WTC11 (cell line): Measurements from ENCODE around the gene KCNQ2. TPM values are rescaled to one million over a fixed set of nuclear protein-coding genes. Genes with fewer than 3 reads are reported as not detected.

Experiments used
- ATAC-seq: fragments of 200-7000 bp; cut with Tn5 transposase; 2 replicates; pipeline ENCODE4 v1.10.0; 2021; ENCODE audit warnings: mild to moderate bottlenecking, moderate library complexity
- CTCF ChIA-PET: fragments of 300-600 bp; sonication (Branson Sonifier 250); formaldehyde crosslinking; loops from one replicate; lab custom pipeline; 2021; ENCODE audit warnings: antibody characterized with exemption; lab: Charles Lee
- POLR2A ChIA-PET: fragments of 350-600 bp; sonication (Branson Sonifier 250); formaldehyde crosslinking; loops from one replicate; lab custom pipeline; 2021; ENCODE audit warnings: antibody characterized with exemption; lab: Charles Lee
- DNase-seq: peaks from one replicate; pipeline ENCODE4 v3.0.0; 2021; ENCODE audit warnings: low spot score
- H3K27ac Mint-ChIP-seq: 2 replicates; pipeline ENCODE4 v1.8.0; 2021; ENCODE audit warnings: mixed read lengths
- H3K27me3 Mint-ChIP-seq: 2 replicates; pipeline ENCODE4 v1.8.0; 2021; ENCODE audit warnings: low read depth, mild to moderate bottlenecking, moderate library complexity, mixed read lengths
- H3K36me3 Mint-ChIP-seq: 2 replicates; pipeline ENCODE4 v1.8.0; 2021; ENCODE audit warnings: mixed read lengths
- H3K4me1 Mint-ChIP-seq: 2 replicates; pipeline ENCODE4 v1.8.0; 2022; ENCODE audit warnings: mixed read lengths
- H3K4me3 Mint-ChIP-seq: 2 replicates; pipeline ENCODE4 v1.8.0; 2021; ENCODE audit warnings: mild to moderate bottlenecking, moderate library complexity, mixed read lengths
- H3K9me3 Mint-ChIP-seq: 2 replicates; pipeline ENCODE4 v1.8.0; 2021; ENCODE audit warnings: mixed read lengths
- CREB1 ChIP-seq: sonication (generic); formaldehyde crosslinking; IDR thresholded peaks from 2 replicates; pipeline ENCODE4 v1.8.0; 2023; ENCODE audit warnings: mild to moderate bottlenecking, missing genetic modification reagents
- EMX1 ChIP-seq: fragments of 250-450 bp; sonication (Bioruptor Pico); IDR thresholded peaks from 2 replicates; pipeline ENCODE4 v1.8.0; 2021; ENCODE audit warnings: mild to moderate bottlenecking
- ESRRA ChIP-seq: sonication (generic); formaldehyde crosslinking; IDR thresholded peaks from 2 replicates; pipeline ENCODE4 v1.8.1; 2022; ENCODE audit warnings: mild to moderate bottlenecking, missing genetic modification reagents, borderline replicate concordance
- FOXJ3 ChIP-seq: sonication (generic); formaldehyde crosslinking; IDR thresholded peaks from 2 replicates; pipeline ENCODE4 v1.9.0; 2021; ENCODE audit warnings: missing genetic modification reagents, mild to moderate bottlenecking, borderline replicate concordance
- FOXK1 ChIP-seq: sonication (generic); formaldehyde crosslinking; IDR thresholded peaks from 2 replicates; pipeline ENCODE4 v1.8.0; 2022; ENCODE audit warnings: mild to moderate bottlenecking, moderate library complexity, missing genetic modification reagents
- FOXP1 ChIP-seq: sonication (generic); formaldehyde crosslinking; IDR thresholded peaks from 2 replicates; pipeline ENCODE4 v1.8.0; 2022; ENCODE audit warnings: missing genetic modification reagents, mild to moderate bottlenecking, moderate library complexity, borderline replicate concordance
- NFATC4 ChIP-seq: fragments of 250-450 bp; sonication (Bioruptor Pico); IDR thresholded peaks from 2 replicates; pipeline ENCODE4 v1.9.0; 2021; ENCODE audit warnings: mild to moderate bottlenecking
- NR2C2 ChIP-seq: sonication (generic); formaldehyde crosslinking; IDR thresholded peaks from 2 replicates; pipeline ENCODE4 v1.8.0; 2022; ENCODE audit warnings: mild to moderate bottlenecking, missing genetic modification reagents
- NR3C1 ChIP-seq: sonication (generic); formaldehyde crosslinking; conservative IDR thresholded peaks from 2 replicates; pipeline ENCODE4 v1.8.1; 2023; ENCODE audit warnings: low read depth, mild to moderate bottlenecking, missing genetic modification reagents
- RELA ChIP-seq: sonication (generic); formaldehyde crosslinking; IDR thresholded peaks from 2 replicates; pipeline ENCODE4 v1.8.1; 2022; ENCODE audit warnings: missing genetic modification reagents, mild to moderate bottlenecking, borderline replicate concordance
- TEAD1 ChIP-seq: sonication (generic); formaldehyde crosslinking; IDR thresholded peaks from 2 replicates; pipeline ENCODE4 v1.8.0; 2022; ENCODE audit warnings: mild to moderate bottlenecking, missing genetic modification reagents
- TP53 ChIP-seq: sonication (generic); formaldehyde crosslinking; IDR thresholded peaks from 2 replicates; pipeline ENCODE4 v1.8.1; 2023; ENCODE audit warnings: mild to moderate bottlenecking, missing genetic modification reagents
- ZNF138 ChIP-seq: sonication (generic); formaldehyde crosslinking; conservative IDR thresholded peaks from 2 replicates; pipeline ENCODE4 v1.8.1; 2022; ENCODE audit warnings: mild to moderate bottlenecking, moderate library complexity, missing genetic modification reagents
- ZNF317 ChIP-seq: sonication (generic); formaldehyde crosslinking; IDR thresholded peaks from 2 replicates; pipeline ENCODE4 v1.8.1; 2023; ENCODE audit warnings: low read depth, mild to moderate bottlenecking, moderate library complexity, missing genetic modification reagents, borderline replicate concordance
- total RNA-seq: library from RNA; stranded (reverse); gene quantifications from 3 replicates; pipeline ENCODE4 v1.2.3, GENCODE V29; 2021
- TF ChIP-seq, protein P1 (sequence below): sonication (generic); formaldehyde crosslinking; conservative IDR thresholded peaks from 2 replicates; pipeline ENCODE4 v1.8.1; 2023; ENCODE audit warnings: mild to moderate bottlenecking, low read depth, missing genetic modification reagents, moderate library complexity
- TF ChIP-seq, protein P2 (sequence below): sonication (generic); formaldehyde crosslinking; conservative IDR thresholded peaks from 2 replicates; pipeline ENCODE4 v1.8.1; 2022; ENCODE audit warnings: mild to moderate bottlenecking, missing genetic modification reagents
- TF ChIP-seq, protein P3 (sequence below): sonication (generic); formaldehyde crosslinking; IDR thresholded peaks from 2 replicates; pipeline ENCODE4 v1.8.1; 2023; ENCODE audit warnings: mild to moderate bottlenecking, missing genetic modification reagents
- TF ChIP-seq, protein P4 (sequence below): sonication (generic); formaldehyde crosslinking; IDR thresholded peaks from 2 replicates; pipeline ENCODE4 v1.8.1; 2022; ENCODE audit warnings: low read depth, mild to moderate bottlenecking, moderate library complexity, missing genetic modification reagents, borderline replicate concordance
- TF ChIP-seq, protein P5 (sequence below): fragments of 250-450 bp; sonication (Bioruptor Pico); IDR thresholded peaks from 2 replicates; pipeline ENCODE4 v1.8.0; 2021; ENCODE audit warnings: mild to moderate bottlenecking
- TF ChIP-seq, protein P6 (sequence below): fragments of 250-450 bp; sonication (Bioruptor Pico); IDR thresholded peaks from 2 replicates; pipeline ENCODE4 v1.9.0; 2021; ENCODE audit warnings: mild to moderate bottlenecking
- TF ChIP-seq, protein P7 (sequence below): sonication (generic); formaldehyde crosslinking; IDR thresholded peaks from 2 replicates; pipeline ENCODE4 v1.8.1; 2022; ENCODE audit warnings: mild to moderate bottlenecking, moderate library complexity, missing genetic modification reagents
- TF ChIP-seq, protein P8 (sequence below): sonication (generic); formaldehyde crosslinking; IDR thresholded peaks from 2 replicates; pipeline ENCODE4 v1.8.0; 2022; ENCODE audit warnings: mild to moderate bottlenecking, missing genetic modification reagents

Gene KCNQ2
- total RNA-seq, 1 experiment from 2014 or later: 99.8 TPM

DNA sequence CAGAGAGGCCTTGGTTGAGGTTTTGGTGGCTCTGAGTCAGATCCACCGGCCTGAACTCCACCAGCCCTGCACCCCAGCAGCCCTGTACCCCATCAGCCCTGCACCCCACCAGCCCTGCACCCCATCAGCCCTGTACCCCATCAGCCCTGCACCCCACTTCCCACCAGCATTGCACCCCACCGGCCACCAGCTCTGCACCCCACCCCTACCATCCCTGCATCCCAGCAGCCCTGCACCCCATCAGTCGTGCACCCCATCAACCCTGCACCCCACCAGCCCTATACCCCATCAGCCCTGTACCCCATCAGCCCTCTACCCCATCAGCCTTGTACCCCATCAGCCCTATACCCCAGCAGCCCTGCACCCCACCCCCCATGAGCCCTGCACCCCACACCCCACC lies 97.0 kb downstream of the KCNQ2 start (continued):
- TF ChIP-seq, protein P1, sequence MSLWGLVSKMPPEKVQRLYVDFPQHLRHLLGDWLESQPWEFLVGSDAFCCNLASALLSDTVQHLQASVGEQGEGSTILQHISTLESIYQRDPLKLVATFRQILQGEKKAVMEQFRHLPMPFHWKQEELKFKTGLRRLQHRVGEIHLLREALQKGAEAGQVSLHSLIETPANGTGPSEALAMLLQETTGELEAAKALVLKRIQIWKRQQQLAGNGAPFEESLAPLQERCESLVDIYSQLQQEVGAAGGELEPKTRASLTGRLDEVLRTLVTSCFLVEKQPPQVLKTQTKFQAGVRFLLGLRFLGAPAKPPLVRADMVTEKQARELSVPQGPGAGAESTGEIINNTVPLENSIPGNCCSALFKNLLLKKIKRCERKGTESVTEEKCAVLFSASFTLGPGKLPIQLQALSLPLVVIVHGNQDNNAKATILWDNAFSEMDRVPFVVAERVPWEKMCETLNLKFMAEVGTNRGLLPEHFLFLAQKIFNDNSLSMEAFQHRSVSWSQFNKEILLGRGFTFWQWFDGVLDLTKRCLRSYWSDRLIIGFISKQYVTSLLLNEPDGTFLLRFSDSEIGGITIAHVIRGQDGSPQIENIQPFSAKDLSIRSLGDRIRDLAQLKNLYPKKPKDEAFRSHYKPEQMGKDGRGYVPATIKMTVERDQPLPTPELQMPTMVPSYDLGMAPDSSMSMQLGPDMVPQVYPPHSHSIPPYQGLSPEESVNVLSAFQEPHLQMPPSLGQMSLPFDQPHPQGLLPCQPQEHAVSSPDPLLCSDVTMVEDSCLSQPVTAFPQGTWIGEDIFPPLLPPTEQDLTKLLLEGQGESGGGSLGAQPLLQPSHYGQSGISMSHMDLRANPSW (CRISPR knock-in tag): no peak
- no peak for TF ChIP-seq NFATC4 (CRISPR knock-in tag)
- no peak for TF ChIP-seq FOXK1 (CRISPR knock-in tag)
- TF ChIP-seq, protein P2, sequence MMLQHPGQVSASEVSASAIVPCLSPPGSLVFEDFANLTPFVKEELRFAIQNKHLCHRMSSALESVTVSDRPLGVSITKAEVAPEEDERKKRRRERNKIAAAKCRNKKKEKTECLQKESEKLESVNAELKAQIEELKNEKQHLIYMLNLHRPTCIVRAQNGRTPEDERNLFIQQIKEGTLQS (CRISPR knock-in tag): no peak
- TF ChIP-seq ZNF317 (CRISPR knock-in tag): no peak
- TF ChIP-seq FOXJ3 (CRISPR knock-in tag): no peak
- no peak for TF ChIP-seq ZNF138 (CRISPR knock-in tag)
- TF ChIP-seq, protein P3, sequence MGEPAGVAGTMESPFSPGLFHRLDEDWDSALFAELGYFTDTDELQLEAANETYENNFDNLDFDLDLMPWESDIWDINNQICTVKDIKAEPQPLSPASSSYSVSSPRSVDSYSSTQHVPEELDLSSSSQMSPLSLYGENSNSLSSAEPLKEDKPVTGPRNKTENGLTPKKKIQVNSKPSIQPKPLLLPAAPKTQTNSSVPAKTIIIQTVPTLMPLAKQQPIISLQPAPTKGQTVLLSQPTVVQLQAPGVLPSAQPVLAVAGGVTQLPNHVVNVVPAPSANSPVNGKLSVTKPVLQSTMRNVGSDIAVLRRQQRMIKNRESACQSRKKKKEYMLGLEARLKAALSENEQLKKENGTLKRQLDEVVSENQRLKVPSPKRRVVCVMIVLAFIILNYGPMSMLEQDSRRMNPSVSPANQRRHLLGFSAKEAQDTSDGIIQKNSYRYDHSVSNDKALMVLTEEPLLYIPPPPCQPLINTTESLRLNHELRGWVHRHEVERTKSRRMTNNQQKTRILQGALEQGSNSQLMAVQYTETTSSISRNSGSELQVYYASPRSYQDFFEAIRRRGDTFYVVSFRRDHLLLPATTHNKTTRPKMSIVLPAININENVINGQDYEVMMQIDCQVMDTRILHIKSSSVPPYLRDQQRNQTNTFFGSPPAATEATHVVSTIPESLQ: no peak
- TF ChIP-seq FOXP1 (CRISPR knock-in tag): no peak
- TF ChIP-seq CREB1: no peak

DNA sequence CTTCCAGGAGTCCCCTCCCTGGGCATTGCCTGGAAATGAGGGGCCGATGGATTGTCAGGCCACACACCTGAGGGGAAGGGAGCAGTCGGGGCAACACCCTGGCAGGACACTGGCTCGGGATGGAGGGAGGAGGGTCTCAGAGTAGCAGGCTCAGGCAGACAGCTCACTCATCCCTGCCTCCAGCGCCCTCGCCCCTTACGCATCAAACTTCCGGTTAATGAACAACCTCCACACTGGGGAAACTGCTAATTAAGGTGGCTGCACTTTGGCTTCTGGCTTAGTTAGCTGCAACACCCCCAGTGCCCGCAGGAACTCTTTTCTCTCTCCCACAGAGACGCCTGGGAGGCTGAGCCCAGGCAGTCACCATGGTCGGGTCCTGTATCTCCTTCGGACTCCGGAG lies 98.0 kb downstream of the KCNQ2 start:
- H3K9me3 Mint-ChIP-seq: no peaks in the 10 kb centered on the region
- ChIA-PET CTCF (interaction anchor here (0.9 kb wide), 1 partner anchor 65 kb away, joined by 3 read pairs; no protein-coding TSS in a partner anchor), POLR2A (no interaction called here)
- no peak for TF ChIP-seq NR2C2 (CRISPR knock-in tag)
- no peak for TF ChIP-seq TEAD1 (CRISPR knock-in tag)
- no peak for TF ChIP-seq TP53
- TF ChIP-seq RELA (CRISPR knock-in tag): no peak
- TF ChIP-seq, protein P4, sequence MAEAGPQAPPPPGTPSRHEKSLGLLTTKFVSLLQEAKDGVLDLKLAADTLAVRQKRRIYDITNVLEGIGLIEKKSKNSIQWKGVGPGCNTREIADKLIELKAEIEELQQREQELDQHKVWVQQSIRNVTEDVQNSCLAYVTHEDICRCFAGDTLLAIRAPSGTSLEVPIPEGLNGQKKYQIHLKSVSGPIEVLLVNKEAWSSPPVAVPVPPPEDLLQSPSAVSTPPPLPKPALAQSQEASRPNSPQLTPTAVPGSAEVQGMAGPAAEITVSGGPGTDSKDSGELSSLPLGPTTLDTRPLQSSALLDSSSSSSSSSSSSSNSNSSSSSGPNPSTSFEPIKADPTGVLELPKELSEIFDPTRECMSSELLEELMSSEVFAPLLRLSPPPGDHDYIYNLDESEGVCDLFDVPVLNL: no peak
- TF ChIP-seq, protein P5, sequence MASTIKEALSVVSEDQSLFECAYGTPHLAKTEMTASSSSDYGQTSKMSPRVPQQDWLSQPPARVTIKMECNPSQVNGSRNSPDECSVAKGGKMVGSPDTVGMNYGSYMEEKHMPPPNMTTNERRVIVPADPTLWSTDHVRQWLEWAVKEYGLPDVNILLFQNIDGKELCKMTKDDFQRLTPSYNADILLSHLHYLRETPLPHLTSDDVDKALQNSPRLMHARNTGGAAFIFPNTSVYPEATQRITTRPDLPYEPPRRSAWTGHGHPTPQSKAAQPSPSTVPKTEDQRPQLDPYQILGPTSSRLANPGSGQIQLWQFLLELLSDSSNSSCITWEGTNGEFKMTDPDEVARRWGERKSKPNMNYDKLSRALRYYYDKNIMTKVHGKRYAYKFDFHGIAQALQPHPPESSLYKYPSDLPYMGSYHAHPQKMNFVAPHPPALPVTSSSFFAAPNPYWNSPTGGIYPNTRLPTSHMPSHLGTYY (CRISPR knock-in tag): no peak
- TF ChIP-seq, protein P6, sequence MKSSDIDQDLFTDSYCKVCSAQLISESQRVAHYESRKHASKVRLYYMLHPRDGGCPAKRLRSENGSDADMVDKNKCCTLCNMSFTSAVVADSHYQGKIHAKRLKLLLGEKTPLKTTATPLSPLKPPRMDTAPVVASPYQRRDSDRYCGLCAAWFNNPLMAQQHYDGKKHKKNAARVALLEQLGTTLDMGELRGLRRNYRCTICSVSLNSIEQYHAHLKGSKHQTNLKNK (CRISPR knock-in tag): no peak
- TF ChIP-seq, protein P7, sequence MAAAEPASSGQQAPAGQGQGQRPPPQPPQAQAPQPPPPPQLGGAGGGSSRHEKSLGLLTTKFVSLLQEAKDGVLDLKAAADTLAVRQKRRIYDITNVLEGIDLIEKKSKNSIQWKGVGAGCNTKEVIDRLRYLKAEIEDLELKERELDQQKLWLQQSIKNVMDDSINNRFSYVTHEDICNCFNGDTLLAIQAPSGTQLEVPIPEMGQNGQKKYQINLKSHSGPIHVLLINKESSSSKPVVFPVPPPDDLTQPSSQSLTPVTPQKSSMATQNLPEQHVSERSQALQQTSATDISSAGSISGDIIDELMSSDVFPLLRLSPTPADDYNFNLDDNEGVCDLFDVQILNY (CRISPR knock-in tag): no peak
- TF ChIP-seq NR3C1 (CRISPR knock-in tag): no peak
- TF ChIP-seq EMX1 (CRISPR knock-in tag): no peak
- TF ChIP-seq FOXP1 (CRISPR knock-in tag): no peak
- TF ChIP-seq, protein P3: no peak
- TF ChIP-seq NFATC4 (CRISPR knock-in tag): no peak
- no peak for TF ChIP-seq ESRRA (CRISPR knock-in tag)
- TF ChIP-seq, protein P8, sequence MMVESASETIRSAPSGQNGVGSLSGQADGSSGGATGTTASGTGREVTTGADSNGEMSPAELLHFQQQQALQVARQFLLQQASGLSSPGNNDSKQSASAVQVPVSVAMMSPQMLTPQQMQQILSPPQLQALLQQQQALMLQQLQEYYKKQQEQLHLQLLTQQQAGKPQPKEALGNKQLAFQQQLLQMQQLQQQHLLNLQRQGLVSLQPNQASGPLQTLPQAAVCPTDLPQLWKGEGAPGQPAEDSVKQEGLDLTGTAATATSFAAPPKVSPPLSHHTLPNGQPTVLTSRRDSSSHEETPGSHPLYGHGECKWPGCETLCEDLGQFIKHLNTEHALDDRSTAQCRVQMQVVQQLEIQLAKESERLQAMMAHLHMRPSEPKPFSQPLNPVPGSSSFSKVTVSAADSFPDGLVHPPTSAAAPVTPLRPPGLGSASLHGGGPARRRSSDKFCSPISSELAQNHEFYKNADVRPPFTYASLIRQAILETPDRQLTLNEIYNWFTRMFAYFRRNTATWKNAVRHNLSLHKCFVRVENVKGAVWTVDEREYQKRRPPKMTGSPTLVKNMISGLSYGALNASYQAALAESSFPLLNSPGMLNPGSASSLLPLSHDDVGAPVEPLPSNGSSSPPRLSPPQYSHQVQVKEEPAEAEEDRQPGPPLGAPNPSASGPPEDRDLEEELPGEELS (CRISPR knock-in tag): no peak
- DNase-seq (no peak), ATAC-seq (no peak)
- H3K27me3 Mint-ChIP-seq: no peaks in the 10 kb centered on the region; the same call in 1 of the 2 replicates
- no peak overlapping the region for H3K27ac Mint-ChIP-seq
- no peaks in the 10 kb centered on the region for H3K36me3 Mint-ChIP-seq
- peaks cover 19% of the 10 kb centered on the region for H3K4me1 Mint-ChIP-seq
- H3K4me3 Mint-ChIP-seq: no peak overlapping the region
